GM18909 (cell line): ENCODE measurements around the gene LRRTM1.

ENCODE experiments used
- ATAC-seq: cut with Tn5 transposase; IDR thresholded peaks from one replicate; pipeline ENCODE4 v1.9.1; 2021; ENCODE audit warnings: mild to moderate bottlenecking; ENCODE audit not compliant: unreplicated experiment, poor library complexity

The LRRTM1 gene

DNA sequence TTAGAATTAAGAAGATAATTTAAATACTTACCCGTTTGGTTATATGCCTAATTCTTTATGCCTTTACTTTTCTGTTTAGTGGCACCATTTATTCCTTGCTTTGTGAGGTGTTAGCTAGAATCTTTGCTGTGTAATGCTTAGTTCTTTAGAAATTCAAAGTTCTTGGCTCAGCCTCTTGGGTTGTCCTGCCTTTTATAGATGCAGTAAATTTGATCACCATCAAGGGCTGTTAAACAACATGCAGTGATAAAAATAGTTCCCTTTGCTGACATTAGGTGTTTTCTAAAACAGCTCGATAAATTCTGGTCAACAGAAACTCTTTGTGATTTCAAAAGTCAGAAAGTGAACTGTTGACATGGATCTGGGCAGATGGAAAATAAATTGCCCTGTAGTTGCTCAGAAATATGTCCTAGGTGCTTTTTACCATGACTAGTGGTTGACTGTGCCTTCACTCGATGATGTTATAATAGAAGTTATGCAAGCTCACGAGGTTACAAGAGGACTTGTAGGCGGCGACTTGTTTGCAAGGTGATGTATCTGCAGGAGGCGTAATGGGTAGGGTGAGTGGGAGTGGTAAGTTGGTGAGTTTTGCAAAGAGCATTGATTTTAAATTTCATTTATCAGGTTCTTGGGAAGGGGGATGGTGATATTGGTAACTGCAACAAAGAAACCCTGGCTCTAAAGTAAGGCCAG, 52.1 kb downstream of the LRRTM1 start:
- ATAC-seq: no peak
